Trophoblast cell (in vitro differentiated cells and primary cell): ENCODE measurements around the gene GNG11.
"Not testable (repeated sequence)": the region's sequence is repeated elsewhere in the genome, so short reads cannot be mapped to it uniquely, and the experiment has no call there.

Source experiments
- DNase-seq, 2 donors: peaks; one replicate each; pipeline ENCODE4 v3.0.0-alpha.2; 2016
- H2AFZ ChIP-seq: 2 replicates; pipeline ENCODE4 v1.6.1; 2013; ENCODE audit warnings: low read length, moderate library complexity, mild to moderate bottlenecking; ENCODE audit not compliant: insufficient read depth, poor library complexity
- H2AK5ac ChIP-seq: 2 replicates; pipeline ENCODE4 v1.6.1; 2013; ENCODE audit warnings: mild to moderate bottlenecking, low read length
- H2BK120ac ChIP-seq: 2 replicates; pipeline ENCODE4 v1.6.1; 2013; ENCODE audit warnings: low read length, mild to moderate bottlenecking, moderate library complexity; ENCODE audit not compliant: insufficient read depth, poor library complexity
- H2BK12ac ChIP-seq: 2 replicates; pipeline ENCODE4 v1.6.1; 2013; ENCODE audit warnings: mild to moderate bottlenecking, low read length, moderate library complexity
- H2BK5ac ChIP-seq: 2 replicates; pipeline ENCODE4 v1.6.1; 2013; ENCODE audit warnings: low read length, low read depth, moderate library complexity, mild to moderate bottlenecking; ENCODE audit not compliant: poor library complexity
- H3K14ac ChIP-seq: 2 replicates; pipeline ENCODE4 v1.6.1; 2013; ENCODE audit warnings: mild to moderate bottlenecking, low read length
- H3K18ac ChIP-seq: 2 replicates; pipeline ENCODE4 v1.6.1; 2013; ENCODE audit warnings: mild to moderate bottlenecking, low read length
- H3K23ac ChIP-seq: 2 replicates; pipeline ENCODE4 v1.6.1; 2013; ENCODE audit warnings: low read length
- H3K27ac ChIP-seq: 2 replicates; pipeline ENCODE4 v1.5.1; 2013; ENCODE audit warnings: low read depth, mild to moderate bottlenecking, inconsistent platforms, low read length, moderate library complexity
- H3K27me3 ChIP-seq: 2 replicates; pipeline ENCODE4 v1.6.1; 2013; ENCODE audit warnings: inconsistent platforms, mild to moderate bottlenecking, low read length, moderate library complexity; ENCODE audit not compliant: insufficient read depth
- H3K36me3 ChIP-seq, 2 experiments: 1 replicate in 1 of 2; 2 replicates in 1 of 2; pipeline ENCODE4 v1.6.1; 2013; ENCODE audit warnings: low read length in 2 of 2, mild to moderate bottlenecking in 2 of 2, moderate library complexity in 1 of 2; ENCODE audit not compliant: insufficient read depth in 2 of 2, control insufficient read depth in 1 of 2
- H3K4ac ChIP-seq: 2 replicates; pipeline ENCODE4 v1.6.1; 2013; ENCODE audit warnings: low read depth, mild to moderate bottlenecking, low read length, moderate library complexity
- H3K4me1 ChIP-seq, 2 experiments: 1 replicate in 1 of 2; 2 replicates in 1 of 2; pipeline ENCODE4 v1.6.1; 2013; ENCODE audit warnings: low read length in 2 of 2, mild to moderate bottlenecking in 2 of 2, moderate library complexity in 1 of 2; ENCODE audit not compliant: insufficient read depth in 2 of 2, control insufficient read depth in 1 of 2
- H3K4me2 ChIP-seq: 2 replicates; pipeline ENCODE4 v1.6.1; 2013; ENCODE audit warnings: inconsistent platforms, mild to moderate bottlenecking, low read length, moderate library complexity
- H3K4me3 ChIP-seq: 2 replicates; pipeline ENCODE4 v1.5.1; 2013; ENCODE audit warnings: mild to moderate bottlenecking, low read depth, low read length, inconsistent platforms
- H3K79me1 ChIP-seq: one replicate; pipeline ENCODE4 v1.6.1; 2013; ENCODE audit warnings: low read length
- H3K79me2 ChIP-seq: 2 replicates; pipeline ENCODE4 v1.6.1; 2013; ENCODE audit warnings: low read length, mild to moderate bottlenecking; ENCODE audit not compliant: control insufficient read depth, insufficient read depth, poor library complexity
- H3K9ac ChIP-seq: 2 replicates; pipeline ENCODE4 v1.6.1; 2013; ENCODE audit warnings: mild to moderate bottlenecking, low read length
- H3K9me3 ChIP-seq: 2 replicates; pipeline ENCODE4 v1.6.1; 2013; ENCODE audit warnings: low read depth, mild to moderate bottlenecking, control low read depth, inconsistent platforms, low read length; ENCODE audit not compliant: insufficient read depth
- H4K12ac ChIP-seq: 2 replicates; pipeline ENCODE4 v1.6.1; 2013; ENCODE audit warnings: low read depth, mild to moderate bottlenecking, low read length, moderate library complexity
- H4K8ac ChIP-seq: 2 replicates; pipeline ENCODE4 v1.6.1; 2013; ENCODE audit warnings: low read depth, mild to moderate bottlenecking, low read length, moderate library complexity
- H4K91ac ChIP-seq: one replicate; pipeline ENCODE4 v1.6.1; 2013; ENCODE audit warnings: low read depth, mild to moderate bottlenecking, low read length, moderate library complexity
- WGBS: extraction: QIAGEN DNeasy Blood & Tissue Kit; methylation state at CpG from one replicate; pipeline ENCODE4 v1.1.7; 2013; ENCODE audit warnings: missing lambda C conversion rate; ENCODE audit not compliant: insufficient read length, insufficient coverage; ENCODE audit errors: extremely low coverage; 5-methylcytosine and 5-hydroxymethylcytosine counted together

The GNG11 gene

DNA sequence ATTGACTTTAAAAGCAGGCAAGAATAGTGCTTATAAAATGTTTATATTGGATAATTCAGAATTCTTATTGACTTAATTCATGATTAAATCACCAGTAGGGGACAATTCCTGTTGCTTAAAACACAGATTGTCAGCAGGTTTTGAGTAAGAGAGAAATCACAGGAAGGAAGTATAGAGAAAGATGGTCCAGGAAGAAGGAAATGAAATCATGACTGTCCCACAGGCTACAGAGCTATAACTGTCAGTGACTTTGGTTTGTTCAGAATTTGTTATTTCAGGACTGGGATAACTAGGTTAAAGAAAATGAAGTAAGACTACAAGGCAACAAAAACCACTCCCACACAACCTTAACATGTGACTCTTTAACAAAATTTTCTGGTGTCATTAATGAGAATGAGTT, 8.3 kb upstream of the GNG11 start:
- DNase-seq = no peak
- no peak overlapping the region for H4K8ac ChIP-seq
- H4K91ac ChIP-seq = no peak overlapping the region
- no peak overlapping the region for H2AFZ ChIP-seq
- no peak overlapping the region for H2BK12ac ChIP-seq
- H3K36me3 ChIP-seq = no peaks in the 10 kb centered on the region
- no peak overlapping the region for H2AK5ac ChIP-seq
- H3K4me3 ChIP-seq = no peak overlapping the region
- no peaks in the 10 kb centered on the region for H3K79me2 ChIP-seq
- no peak overlapping the region for H3K18ac ChIP-seq
- H2BK120ac ChIP-seq = no peak overlapping the region
- H2BK5ac ChIP-seq = no peak overlapping the region
- H3K4me2 ChIP-seq = no peak overlapping the region
- H3K9ac ChIP-seq = no peak overlapping the region
- H4K12ac ChIP-seq = no peak overlapping the region
- H3K9me3 ChIP-seq = no peaks in the 10 kb centered on the region
- H3K4me1 ChIP-seq = no peaks in the 10 kb centered on the region
- no peaks in the 10 kb centered on the region for H3K27me3 ChIP-seq
- no peak overlapping the region for H3K14ac ChIP-seq
- H3K23ac ChIP-seq = no peak overlapping the region
- no peak overlapping the region for H3K4ac ChIP-seq
- H3K79me1 ChIP-seq = no peaks in the 10 kb centered on the region
- no peak overlapping the region for H3K27ac ChIP-seq

DNA sequence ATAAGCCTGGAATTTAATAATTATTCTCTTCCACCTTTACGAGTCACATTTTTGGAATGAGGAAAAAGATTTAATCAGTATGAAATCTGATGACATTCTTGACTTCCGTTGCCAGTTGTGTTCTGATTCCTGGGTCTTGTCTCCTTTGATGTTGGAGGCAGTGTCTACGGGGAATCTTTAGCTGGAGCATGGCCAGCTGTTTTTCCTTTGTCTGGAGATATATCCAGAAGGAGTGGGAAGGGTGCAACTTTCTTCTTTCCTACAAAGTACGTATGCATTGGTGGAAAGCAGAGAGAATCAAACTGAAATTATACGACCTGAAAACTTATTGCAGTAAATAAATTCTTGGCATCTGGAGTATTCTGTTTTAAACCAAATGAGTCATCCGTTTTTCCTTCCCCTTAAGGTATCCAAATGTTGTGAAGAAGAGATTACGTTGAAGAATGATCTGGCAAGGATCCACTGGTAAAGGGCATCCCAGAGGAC, 6.9 kb upstream of the GNG11 start:
- no peak overlapping the region for H3K4me3 ChIP-seq
- DNase-seq = peak; percentile 42 to 86
- no peaks in the 10 kb centered on the region for H3K36me3 ChIP-seq
- H3K9ac ChIP-seq = no peak overlapping the region
- WGBS = no CpG with 5 or more reads among the region's 7 CpGs
- H2BK120ac ChIP-seq = no peak overlapping the region
- no peaks in the 10 kb centered on the region for H3K9me3 ChIP-seq
- H3K79me1 ChIP-seq = no peaks in the 10 kb centered on the region
- no peak overlapping the region for H3K23ac ChIP-seq
- no peaks in the 10 kb centered on the region for H3K27me3 ChIP-seq
- H4K91ac ChIP-seq = no peak overlapping the region
- no peaks in the 10 kb centered on the region for H3K4me1 ChIP-seq
- H3K4ac ChIP-seq = no peak overlapping the region
- no peak overlapping the region for H2BK5ac ChIP-seq
- H3K18ac ChIP-seq = no peak overlapping the region
- H2AK5ac ChIP-seq = no peak overlapping the region
- H4K8ac ChIP-seq = no peak overlapping the region
- no peaks in the 10 kb centered on the region for H3K79me2 ChIP-seq
- H3K4me2 ChIP-seq = no peak overlapping the region
- H4K12ac ChIP-seq = no peak overlapping the region
- no peak overlapping the region for H2AFZ ChIP-seq
- no peak overlapping the region for H3K27ac ChIP-seq
- H3K14ac ChIP-seq = no peak overlapping the region
- H2BK12ac ChIP-seq = no peak overlapping the region

DNA sequence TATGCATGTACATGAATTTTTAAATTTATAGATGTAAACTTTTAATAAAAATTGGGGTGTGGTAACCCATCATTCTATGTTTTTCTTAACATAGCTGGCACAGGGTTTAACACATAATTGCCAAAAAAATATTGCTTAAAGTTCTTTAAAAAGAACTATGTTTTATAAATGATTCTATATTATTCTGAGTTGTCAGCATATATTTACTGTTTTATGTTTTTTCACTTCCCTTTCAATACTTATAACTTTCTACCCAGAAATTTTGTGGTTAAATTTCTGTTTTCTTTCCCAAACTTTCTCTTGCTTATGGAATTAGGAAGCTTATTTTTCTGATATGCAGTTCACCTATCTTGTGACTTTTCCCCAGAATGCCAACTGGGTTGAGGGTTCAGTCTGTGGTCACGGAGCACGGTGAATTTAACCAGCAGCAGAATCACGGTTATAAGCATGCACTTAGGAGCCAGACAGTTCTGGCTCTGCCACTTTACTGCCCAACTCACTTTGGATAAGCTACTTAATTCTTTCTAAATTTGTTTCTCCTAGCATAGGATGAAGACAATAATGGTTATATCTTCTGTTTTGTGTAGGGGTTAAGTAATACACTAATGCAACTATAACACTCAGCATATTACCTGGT, 6.2 kb upstream of the GNG11 start:
- not testable (repeated sequence) for H3K4ac ChIP-seq, H3K79me2 ChIP-seq, H3K14ac ChIP-seq, H3K9me3 ChIP-seq, H3K9ac ChIP-seq, H3K18ac ChIP-seq, H3K4me3 ChIP-seq, H4K12ac ChIP-seq, H2BK120ac ChIP-seq, H3K27ac ChIP-seq, H3K79me1 ChIP-seq, H3K23ac ChIP-seq, H3K36me3 ChIP-seq, H2AK5ac ChIP-seq, H3K27me3 ChIP-seq, H2BK5ac ChIP-seq, DNase-seq, H3K4me1 ChIP-seq, H4K91ac ChIP-seq, H2AFZ ChIP-seq, H4K8ac ChIP-seq, H2BK12ac ChIP-seq, H3K4me2 ChIP-seq
- WGBS = no CpG with 5 or more reads among the region's 3 CpGs

DNA sequence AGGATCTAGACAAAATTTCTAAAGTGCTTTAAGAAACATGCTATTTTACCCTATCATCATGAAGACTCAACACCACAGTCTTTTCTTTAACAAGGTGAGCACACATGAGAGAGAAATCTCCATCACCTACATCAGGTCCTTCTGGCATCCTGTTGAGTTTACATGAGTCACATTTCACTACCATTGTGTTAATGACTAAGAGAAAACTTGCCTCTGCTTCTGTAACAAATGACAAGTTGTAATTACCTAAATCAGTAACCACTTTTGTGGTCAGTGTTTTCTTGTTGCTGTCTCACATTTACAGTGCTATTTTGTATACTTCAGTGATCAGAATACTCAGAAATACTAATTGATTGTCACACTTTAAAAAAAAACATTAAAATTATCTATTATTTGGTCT, 5.6 kb upstream of the GNG11 start:
- H2BK5ac ChIP-seq, H3K4ac ChIP-seq, H3K23ac ChIP-seq, DNase-seq, H3K79me2 ChIP-seq, H2AFZ ChIP-seq, H3K4me3 ChIP-seq, H3K4me1 ChIP-seq, H3K9me3 ChIP-seq, H3K14ac ChIP-seq, H3K27ac ChIP-seq, H2AK5ac ChIP-seq, H3K9ac ChIP-seq, H3K18ac ChIP-seq, H4K91ac ChIP-seq, H3K79me1 ChIP-seq, H2BK12ac ChIP-seq, H3K4me2 ChIP-seq, H2BK120ac ChIP-seq, H4K12ac ChIP-seq, H3K36me3 ChIP-seq, H3K27me3 ChIP-seq, H4K8ac ChIP-seq: not testable (repeated sequence)
